Measurements from ENCODE around the gene HAVCR1.

Gene HAVCR1

DNA sequence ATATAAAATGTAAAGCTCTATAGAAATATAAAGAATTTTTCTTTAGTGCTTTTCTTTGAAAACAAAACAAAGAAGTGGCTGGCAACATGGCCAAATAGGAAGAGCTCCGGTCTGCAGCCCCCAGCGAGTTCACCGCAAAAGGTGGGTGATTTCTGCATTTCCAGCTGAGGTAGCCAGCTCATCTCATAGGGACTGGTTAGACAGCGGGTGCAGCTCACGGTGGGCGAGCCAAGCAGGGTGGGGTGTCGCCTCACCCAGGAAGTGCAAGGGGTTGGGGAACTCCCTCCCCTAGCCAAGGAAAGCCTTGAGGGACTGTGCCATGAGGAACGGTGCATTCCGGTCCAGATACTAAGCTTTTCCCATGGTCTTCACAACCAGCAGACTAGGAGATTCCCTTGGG lies 74.9 kb downstream of the HAVCR1 start:
- no peak for DNase-seq

DNA sequence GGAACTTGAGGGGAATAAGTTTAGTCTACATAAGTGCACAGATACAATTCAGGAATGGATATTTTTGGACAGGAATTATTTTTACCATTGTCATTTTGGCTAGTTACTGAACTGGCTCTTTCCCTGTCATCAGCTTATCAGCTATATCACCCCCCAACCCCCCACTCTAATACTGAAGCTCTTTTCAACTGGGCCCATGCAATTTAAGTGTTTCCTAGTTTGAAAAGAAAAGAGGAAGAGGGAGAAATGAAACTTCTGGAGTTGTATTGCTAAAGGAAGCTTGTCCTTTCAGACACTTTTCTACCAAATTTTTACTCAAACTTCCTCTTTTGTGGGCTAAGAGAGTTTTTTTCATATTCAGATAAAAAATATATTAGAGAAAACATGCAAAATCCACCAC lies 77.4 kb downstream of the HAVCR1 start:
- DNase-seq, result no peak
